Transverse colon (tissue), 4 donors: Measurements from ENCODE around the gene CALY. TPM values are rescaled to one million over a fixed set of nuclear protein-coding genes. Genes with fewer than 3 reads are reported as not detected.

Experiments
- DNase-seq: peaks from one replicate; pipeline ENCODE4 v3.0.0-alpha.2; 2019
- H3K27ac ChIP-seq, 4 donors: fragments of 200-600 bp; sonication (generic); 2 replicates each; pipeline ENCODE4 v1.5.1; 2016 to 2018; ENCODE audit warnings: inconsistent platforms in 4 of 4
- H3K27me3 ChIP-seq: fragments of 200-600 bp; sonication (generic); 2 replicates; pipeline ENCODE4 v1.5.1; 2017; ENCODE audit warnings: inconsistent platforms
- H3K36me3 ChIP-seq, 4 donors: fragments of 200-600 bp; sonication (generic); 2 replicates each; pipeline ENCODE4 v1.5.1; 2017 to 2019; ENCODE audit warnings: inconsistent platforms in 4 of 4
- H3K4me1 ChIP-seq, 4 donors: fragments of 200-600 bp; sonication (generic); 2 replicates each; pipeline ENCODE4 v1.5.1; 2017 to 2020; ENCODE audit warnings: inconsistent platforms in 4 of 4
- H3K4me3 ChIP-seq, 4 donors: fragments of 200-600 bp; sonication (generic); 1 replicate in 1 of 4; 2 replicates in 3 of 4; pipeline versions ENCODE4 v1.5.1 to v1.6.1; 2017 to 2019; ENCODE audit warnings: inconsistent platforms in 4 of 4
- H3K9me3 ChIP-seq, 2 donors: fragments of 200-600 bp; sonication (generic); 2 replicates each; pipeline ENCODE4 v1.5.1; 2017 to 2019; ENCODE audit warnings: inconsistent platforms in 2 of 2
- EP300 ChIP-seq: sonication (generic); formaldehyde crosslinking; IDR thresholded peaks from one replicate; pipeline ENCODE4 v1.6.1; 2017; ENCODE audit warnings: antibody characterized with exemption, low read depth
- POLR2A ChIP-seq: fragments of 450-650 bp; IDR thresholded peaks from one replicate; pipeline ENCODE4 v1.6.1; 2016; ENCODE audit warnings: antibody characterized with exemption, mild to moderate bottlenecking, moderate library complexity
- POLR2AphosphoS5 ChIP-seq, 3 donors: sonication (generic); formaldehyde crosslinking; IDR thresholded peaks; one replicate each; pipeline ENCODE4 v1.6.1; 2016; ENCODE audit warnings: antibody characterized with exemption in 3 of 3
- WGBS, 2 donors: methylation state at CpG; one replicate each; pipeline ENCODE4 v1.1.5; 2018; ENCODE audit warnings: low coverage in 1 of 2; 5-methylcytosine and 5-hydroxymethylcytosine counted together
- in situ Hi-C, 4 donors: fragments of 200-750 bp; cut with MboI; loops; one replicate each; pipeline versions ENCODE4 v1.15.0 to v1.15.1; 2017; ENCODE audit warnings: low sequenced_read_pairs in 3 of 4, low pct_ligation_motif_present in 1 of 4, low pct_unique_long_range_greater_than_20kb in 1 of 4
- intact Hi-C: fragments of 100-400 bp; cut with DNase I; formaldehyde crosslinking; loops from one replicate; pipeline ENCODE4 v1.15.1; 2023; ENCODE audit warnings: low total_unique reads
- total RNA-seq, 4 donors: library from RNA; depleted of rRNA; stranded (reverse); fragments of >200 nt; gene quantifications; one replicate each; pipeline ENCODE4 v1.1.0, GENCODE V29; 2016
- TF ChIP-seq, protein P1 (sequence below), 5 experiments: fragments of 200-600 bp in 3 of 5; fragments of 450-650 bp in 2 of 5; sonication (generic) in 3 of 5; IDR thresholded peaks; 1 replicate in 2 of 5; 2 replicates in 3 of 5; pipeline ENCODE4 v1.5.1; 2016 to 2017; ENCODE audit warnings: antibody characterized with exemption in 5 of 5, inconsistent platforms in 3 of 5, mild to moderate bottlenecking in 2 of 5, moderate library complexity in 1 of 5

CALY gene
- total RNA-seq, 4 donors from 2014 or later: 0.82 to 1.3 TPM; not detected in 2

DNA sequence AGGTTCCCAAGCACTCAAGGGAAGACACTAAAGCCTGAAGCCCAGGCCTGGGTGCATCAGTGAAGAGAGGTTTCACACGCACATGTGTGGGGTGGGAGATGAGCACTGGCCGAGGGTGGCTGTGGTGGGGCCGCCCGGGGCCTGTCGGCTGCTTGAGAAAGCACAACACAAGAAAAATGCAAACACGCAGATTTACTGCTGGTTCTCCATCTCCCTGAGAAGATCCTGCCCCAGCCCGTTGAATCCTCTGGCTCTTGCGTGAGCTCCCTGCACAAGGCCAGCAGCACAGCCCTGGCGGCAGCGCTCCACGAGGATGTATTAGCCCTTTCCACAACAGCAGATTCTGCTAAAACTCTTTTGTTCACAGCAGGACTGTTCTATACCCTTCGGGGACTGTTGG, 21.8 kb downstream of the CALY start:
- peaks cover 7% of the 10 kb centered on the region for H3K27me3 ChIP-seq
- intact Hi-C loops (no loop called here), in situ Hi-C loops (loop anchor here in 2 of 4 donors (10.0 kb wide), 2 partner anchors 50 to 70 kb away; no protein-coding TSS in a partner anchor)
- no peaks in the 10 kb centered on the region for H3K9me3 ChIP-seq
- H3K4me3 ChIP-seq: no peak overlapping the region
- no peak for DNase-seq
- H3K27ac ChIP-seq: peak overlapping the region in 1 of 4 donors; percentile 8
- H3K4me1 ChIP-seq: peaks cover 0 to 12% (median 8%) of the 10 kb centered on the region in 4 donors
- peaks cover 0 to 9% (median 0%) of the 10 kb centered on the region in 4 donors for H3K36me3 ChIP-seq
- 80 to 87% methylated on average over 1 to 12 of the region's 12 CpGs for WGBS, 2 donors
- no peak for TF ChIP-seq POLR2A
- no peak for TF ChIP-seq EP300
- TF ChIP-seq POLR2AphosphoS5 (IDR thresholded peaks at IDR 0.05): no peak
- TF ChIP-seq, protein P1, sequence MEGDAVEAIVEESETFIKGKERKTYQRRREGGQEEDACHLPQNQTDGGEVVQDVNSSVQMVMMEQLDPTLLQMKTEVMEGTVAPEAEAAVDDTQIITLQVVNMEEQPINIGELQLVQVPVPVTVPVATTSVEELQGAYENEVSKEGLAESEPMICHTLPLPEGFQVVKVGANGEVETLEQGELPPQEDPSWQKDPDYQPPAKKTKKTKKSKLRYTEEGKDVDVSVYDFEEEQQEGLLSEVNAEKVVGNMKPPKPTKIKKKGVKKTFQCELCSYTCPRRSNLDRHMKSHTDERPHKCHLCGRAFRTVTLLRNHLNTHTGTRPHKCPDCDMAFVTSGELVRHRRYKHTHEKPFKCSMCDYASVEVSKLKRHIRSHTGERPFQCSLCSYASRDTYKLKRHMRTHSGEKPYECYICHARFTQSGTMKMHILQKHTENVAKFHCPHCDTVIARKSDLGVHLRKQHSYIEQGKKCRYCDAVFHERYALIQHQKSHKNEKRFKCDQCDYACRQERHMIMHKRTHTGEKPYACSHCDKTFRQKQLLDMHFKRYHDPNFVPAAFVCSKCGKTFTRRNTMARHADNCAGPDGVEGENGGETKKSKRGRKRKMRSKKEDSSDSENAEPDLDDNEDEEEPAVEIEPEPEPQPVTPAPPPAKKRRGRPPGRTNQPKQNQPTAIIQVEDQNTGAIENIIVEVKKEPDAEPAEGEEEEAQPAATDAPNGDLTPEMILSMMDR (IDR thresholded peaks at IDR 0.05): no peak

DNA sequence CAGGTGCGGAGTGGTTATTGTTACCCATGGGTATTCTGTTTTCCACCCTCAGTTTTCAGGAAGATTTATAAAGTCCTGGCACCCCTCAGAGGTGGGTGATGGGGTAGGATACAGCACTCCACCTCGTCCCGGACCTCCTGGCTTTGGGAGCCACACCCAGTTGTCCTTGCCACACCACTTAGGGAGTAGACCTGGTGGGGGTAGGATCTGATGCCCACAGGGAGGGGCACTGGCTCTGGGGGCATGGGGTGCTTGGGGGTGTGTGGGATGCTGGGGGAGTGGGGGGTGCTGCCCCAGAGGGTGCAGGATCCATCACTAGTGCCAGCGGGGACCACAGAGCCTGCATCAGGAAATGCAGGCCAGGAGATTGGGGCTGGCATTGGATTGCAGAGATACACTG, 23.5 kb downstream of the CALY start:
- no peaks in the 10 kb centered on the region for H3K9me3 ChIP-seq
- 82% methylated on average over 4 of the region's 4 CpGs; no CpG with 5 or more reads in 1 of the 2 donors for WGBS, 2 donors
- peaks cover 0 to 9% (median 0%) of the 10 kb centered on the region in 4 donors for H3K36me3 ChIP-seq
- no peak overlapping the region for H3K4me3 ChIP-seq
- H3K4me1 ChIP-seq: peaks cover 0 to 12% (median 8%) of the 10 kb centered on the region in 4 donors
- DNase-seq: no peak
- intact Hi-C loops (no loop called here), in situ Hi-C loops (loop anchor here in 2 of 4 donors (10.0 kb wide), 2 partner anchors 48 to 72 kb away; no protein-coding TSS in a partner anchor)
- no peaks in the 10 kb centered on the region for H3K27me3 ChIP-seq
- H3K27ac ChIP-seq: no peak overlapping the region
- TF ChIP-seq EP300 (no peak), POLR2A (no peak), POLR2AphosphoS5 (IDR thresholded peaks at IDR 0.05) (no peak)
- TF ChIP-seq, protein P1 (IDR thresholded peaks at IDR 0.05): no peak

DNA sequence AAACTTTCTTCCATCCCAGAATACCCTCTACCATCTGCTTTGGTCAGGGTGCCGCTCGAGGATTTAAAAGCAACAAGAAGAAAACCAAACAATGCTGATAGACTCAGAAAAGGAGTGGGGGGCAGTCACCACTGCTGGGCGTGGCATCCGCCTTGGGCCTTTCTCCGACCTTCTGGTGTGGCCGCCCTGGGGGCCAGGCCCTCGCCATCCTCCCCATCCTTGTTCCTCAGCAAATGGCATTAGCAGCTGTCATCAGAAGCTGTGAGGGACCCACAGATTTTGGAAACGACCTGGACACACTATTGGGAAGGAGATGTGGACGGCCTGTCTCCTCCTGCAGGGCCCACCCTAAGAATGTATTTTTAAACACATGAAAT, 23.9 kb downstream of the CALY start:
- in situ Hi-C loops (loop anchor here in 2 of 4 donors (10.0 kb wide), 2 partner anchors 48 to 72 kb away; no protein-coding TSS in a partner anchor), intact Hi-C loops (no loop called here)
- TF ChIP-seq POLR2A (no peak), EP300 (no peak), POLR2AphosphoS5 (IDR thresholded peaks at IDR 0.05) (no peak)
- TF ChIP-seq, protein P1 (IDR thresholded peaks at IDR 0.05): no peak
- Histone ChIP-seq H3K4me3 (no peak overlapping the region), H3K36me3 (peaks cover 0 to 9% (median 0%) of the 10 kb centered on the region in 4 donors), H3K9me3 (no peaks in the 10 kb centered on the region), H3K27me3 (no peaks in the 10 kb centered on the region), H3K4me1 (peaks cover 0 to 16% (median 9%) of the 10 kb centered on the region in 4 donors), H3K27ac (no peak overlapping the region)
- 91 to 92% methylated on average over 6 to 9 of the region's 9 CpGs for WGBS, 2 donors
- DNase-seq: no peak

DNA sequence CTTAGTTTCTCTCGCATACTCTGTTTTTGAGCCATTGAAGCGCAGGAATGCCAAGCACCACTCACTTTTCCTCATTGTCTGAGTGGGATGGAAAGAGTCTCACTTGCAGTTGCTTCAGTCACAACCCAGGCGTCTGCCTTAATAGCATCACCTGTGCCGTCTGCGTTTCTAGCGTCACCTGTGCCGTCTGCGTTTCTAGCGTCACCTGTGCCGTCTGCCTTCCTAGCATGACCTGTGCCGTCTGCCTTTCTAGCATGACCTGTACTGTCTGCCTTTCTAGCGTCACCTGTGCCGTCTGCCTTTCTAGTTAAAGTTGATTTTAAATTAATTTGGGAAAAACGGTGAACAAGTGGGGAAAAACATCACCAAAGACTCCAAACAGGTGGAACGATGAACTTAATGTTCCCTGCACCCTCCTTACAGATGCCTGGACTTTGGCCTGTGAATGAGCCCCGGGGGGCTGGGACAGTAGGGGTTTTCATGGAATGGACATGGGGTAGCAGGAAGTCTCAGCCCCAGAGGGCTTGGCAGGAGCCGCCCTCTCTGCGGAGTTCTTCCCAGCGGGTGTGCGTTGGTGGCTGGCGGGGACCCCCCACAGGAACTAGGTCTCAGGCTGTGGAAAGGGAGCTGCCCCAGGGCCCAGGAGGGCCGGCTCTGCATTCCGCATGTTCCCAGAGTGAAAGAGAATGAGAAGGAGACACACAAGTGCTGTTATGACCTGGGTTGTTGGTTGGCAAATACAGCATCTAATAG, 24.5 kb downstream of the CALY start:
- no peak for DNase-seq
- WGBS, 2 donors: 96 to 98% methylated on average over 12 to 23 of the region's 23 CpGs

More for the DNA sequence above, 24.5 kb downstream of the CALY start:
- Histone ChIP-seq H3K4me3 (no peak overlapping the region), H3K4me1 (peaks cover 5 to 22% (median 14%) of the 10 kb centered on the region in 4 donors), H3K36me3 (peaks cover 0 to 9% (median 0%) of the 10 kb centered on the region in 4 donors), H3K27ac (no peak overlapping the region), H3K27me3 (no peaks in the 10 kb centered on the region), H3K9me3 (no peaks in the 10 kb centered on the region)
- intact Hi-C loops (no loop called here), in situ Hi-C loops (loop anchor here in 2 of 4 donors (10.0 kb wide), 2 partner anchors 47 to 73 kb away; no protein-coding TSS in a partner anchor)
- TF ChIP-seq POLR2AphosphoS5 (IDR thresholded peaks at IDR 0.05): no peak
- no peak for TF ChIP-seq EP300
- TF ChIP-seq, protein P1 (IDR thresholded peaks at IDR 0.05): no peak
- TF ChIP-seq POLR2A: no peak
